ENCODE data around the gene SWI5.

SWI5 gene

DNA sequence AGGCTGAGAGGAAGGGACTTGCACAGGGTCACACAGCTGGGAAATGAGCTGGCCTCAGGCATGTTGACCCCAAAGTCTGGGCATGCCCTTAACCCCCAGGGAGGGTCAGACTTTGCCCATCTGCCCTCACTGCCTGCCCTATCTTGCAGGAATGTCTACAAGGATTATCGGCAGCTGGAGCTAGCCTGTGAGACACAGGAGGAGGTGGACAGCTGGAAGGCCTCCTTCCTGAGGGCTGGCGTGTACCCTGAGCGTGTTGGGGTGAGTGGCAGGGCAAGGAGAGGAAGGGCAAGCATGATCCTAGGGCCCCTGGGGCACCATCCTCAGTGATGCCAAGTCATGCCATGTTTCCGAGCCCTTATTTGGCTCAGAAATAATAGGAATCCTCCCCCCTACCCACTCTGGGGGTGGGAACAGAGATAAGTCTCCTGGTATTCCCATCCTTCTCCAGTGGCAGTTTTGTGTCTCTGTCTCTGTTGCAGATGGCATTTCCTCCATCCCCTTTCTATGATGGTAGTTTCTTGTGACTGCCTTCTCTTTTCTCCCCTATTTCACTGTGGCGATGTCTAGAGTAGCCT is 28.8 kb upstream of the SWI5 start:
- no peak for DNase-seq (ENCODE audit: low spot score)
- no peak overlapping the region for H3K27ac ChIP-seq
- no peak for TF ChIP-seq CTCF (IDR thresholded peaks at IDR 0.05)

DNA sequence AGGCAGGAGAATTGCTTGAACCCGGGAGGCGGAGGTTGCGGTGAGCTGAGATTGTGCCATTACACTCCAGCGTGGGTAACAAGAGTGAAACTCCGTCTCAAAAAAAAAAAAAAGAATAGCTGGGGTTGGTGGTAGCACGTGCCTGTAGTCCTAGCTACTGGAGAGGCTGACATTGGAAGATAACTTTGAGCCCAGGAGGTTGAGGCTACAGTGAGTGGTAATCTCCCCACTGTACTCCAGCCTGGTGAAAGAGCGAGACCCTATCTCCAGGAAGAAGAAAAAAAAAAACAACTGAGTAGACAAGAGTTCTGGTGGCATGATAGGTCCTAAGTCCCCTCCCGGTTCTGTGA is 26.5 kb upstream of the SWI5 start:
- DNase-seq (ENCODE audit: low spot score) = no peak
- no peak overlapping the region for H3K27ac ChIP-seq
- no peak for TF ChIP-seq CTCF (IDR thresholded peaks at IDR 0.05)
- H3K4me3 ChIP-seq = no peak overlapping the region

More for the DNA sequence above, 28.8 kb upstream of the SWI5 start:
- no peak overlapping the region for H3K4me3 ChIP-seq

DNA sequence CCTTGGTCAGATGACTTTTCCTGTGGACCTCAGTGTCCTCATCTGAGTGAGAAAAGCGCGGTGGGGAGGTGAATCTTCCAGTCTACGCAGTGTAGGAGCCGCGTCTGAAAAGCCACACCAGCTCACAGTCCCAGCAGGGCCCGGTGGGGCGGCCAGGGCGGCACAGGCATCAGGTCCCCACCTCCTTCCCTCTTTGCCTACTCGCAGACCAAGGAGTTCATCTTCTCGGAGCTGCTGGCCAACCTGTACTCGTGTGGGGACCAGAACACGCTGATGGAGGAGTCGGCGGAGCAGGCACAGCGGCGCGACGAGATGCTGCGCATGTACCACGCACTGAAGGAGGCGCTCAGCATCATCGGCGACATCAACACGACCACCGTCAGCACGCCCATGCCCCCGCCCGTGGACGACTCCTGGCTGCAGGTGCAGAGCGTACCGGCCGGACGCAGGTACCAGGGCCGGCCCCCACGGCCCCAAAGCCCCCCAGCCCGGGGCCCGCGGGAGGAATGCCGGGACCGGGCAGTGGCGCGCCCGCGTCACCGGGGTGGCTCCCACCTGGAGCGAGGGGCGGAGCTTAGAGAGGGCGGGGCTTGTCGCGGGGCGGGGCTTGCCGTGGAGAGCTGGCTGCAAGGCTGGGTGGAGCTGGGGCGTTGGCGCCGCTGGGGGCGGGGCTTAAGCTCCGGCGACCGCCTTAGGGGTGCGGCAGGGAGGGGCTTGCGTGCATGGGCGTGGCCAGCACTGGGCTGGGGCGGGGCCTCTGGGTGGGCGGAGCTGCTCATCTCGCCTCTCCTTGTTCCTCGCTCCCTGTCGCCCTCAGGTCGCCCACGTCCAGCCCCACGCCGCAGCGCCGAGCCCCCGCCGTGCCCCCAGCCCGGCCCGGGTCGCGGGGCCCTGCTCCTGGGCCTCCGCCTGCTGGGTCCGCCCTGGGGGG is 25.9 kb upstream of the SWI5 start:
- no peak for DNase-seq (ENCODE audit: low spot score)
- Histone ChIP-seq H3K4me3 (peak overlapping the region; percentile 62), H3K27ac (peak overlapping the region in 1 of 2 donors; percentile 3)
- no peak for TF ChIP-seq CTCF (IDR thresholded peaks at IDR 0.05)

GRCh38 chr9:128250839-128251731 is 25.0 kb upstream of the SWI5 start:
- TF ChIP-seq CTCF (IDR thresholded peaks at IDR 0.05) = no peak
- DNase-seq (ENCODE audit: low spot score) = no peak
- Histone ChIP-seq H3K4me3 (peak overlapping the region; percentile 62), H3K27ac (no peak overlapping the region)

DNA sequence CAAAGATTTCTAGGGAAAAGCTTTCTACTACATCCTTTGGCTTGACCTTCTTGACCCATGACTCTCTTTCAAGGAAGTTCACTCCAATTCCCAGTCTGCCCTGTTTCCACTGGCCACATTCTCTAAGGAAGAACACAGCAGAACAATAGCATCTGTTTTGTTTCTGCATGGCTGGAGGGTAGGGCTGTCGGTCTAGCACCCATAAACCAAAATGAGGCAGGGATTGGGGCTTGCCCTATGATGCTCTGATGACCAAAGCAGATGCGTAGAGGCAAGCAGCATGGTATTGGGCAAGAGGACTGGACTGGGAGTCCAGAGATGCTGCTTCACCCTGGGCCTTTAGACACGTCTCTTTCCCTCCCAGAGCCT is 24.4 kb upstream of the SWI5 start:
- Histone ChIP-seq H3K4me3 (no peak overlapping the region), H3K27ac (no peak overlapping the region)
- no peak for TF ChIP-seq CTCF (IDR thresholded peaks at IDR 0.05)
- no peak for DNase-seq (ENCODE audit: low spot score)

- no peak for TF ChIP-seq CTCF (IDR thresholded peaks at IDR 0.05)
- no peak for DNase-seq (ENCODE audit: low spot score)
- Histone ChIP-seq H3K4me3 (no peak overlapping the region), H3K27ac (no peak overlapping the region)
Measured at GRCh38 chr9:128252317-128253139, 23.5 kb upstream of the SWI5 start.

All from coronary artery (tissue), 2 donors.